Loucy (cell line): ENCODE results near the gene OTOA.

Source experiments
- CTCF ChIP-seq: fragments of 200-600 bp; sonication (generic); conservative IDR thresholded peaks from 2 replicates; pipeline ENCODE4 v1.5.1; 2014; ENCODE audit warnings: mild to moderate bottlenecking, antibody characterized with exemption, low read length
- EZH2phosphoT487 ChIP-seq: fragments of 200-600 bp; IDR thresholded peaks from 2 replicates; pipeline ENCODE4 v1.6.1; 2018; ENCODE audit warnings: antibody characterized with exemption, mild to moderate bottlenecking, moderate library complexity, borderline replicate concordance

GRCh38 chr16:21698169-21699032 is 34.6 kb downstream of the OTOA start:
- TF ChIP-seq CTCF (peak; percentile 44), EZH2phosphoT487 (no peak)
